KG1 (cell line): ENCODE measurements around the gene ANKS3.

Experiments used
- DNase-seq: peaks from one replicate; lab custom pipeline; 2025; lab: John Stamatoyannopoulos, UW

ANKS3 gene

DNA sequence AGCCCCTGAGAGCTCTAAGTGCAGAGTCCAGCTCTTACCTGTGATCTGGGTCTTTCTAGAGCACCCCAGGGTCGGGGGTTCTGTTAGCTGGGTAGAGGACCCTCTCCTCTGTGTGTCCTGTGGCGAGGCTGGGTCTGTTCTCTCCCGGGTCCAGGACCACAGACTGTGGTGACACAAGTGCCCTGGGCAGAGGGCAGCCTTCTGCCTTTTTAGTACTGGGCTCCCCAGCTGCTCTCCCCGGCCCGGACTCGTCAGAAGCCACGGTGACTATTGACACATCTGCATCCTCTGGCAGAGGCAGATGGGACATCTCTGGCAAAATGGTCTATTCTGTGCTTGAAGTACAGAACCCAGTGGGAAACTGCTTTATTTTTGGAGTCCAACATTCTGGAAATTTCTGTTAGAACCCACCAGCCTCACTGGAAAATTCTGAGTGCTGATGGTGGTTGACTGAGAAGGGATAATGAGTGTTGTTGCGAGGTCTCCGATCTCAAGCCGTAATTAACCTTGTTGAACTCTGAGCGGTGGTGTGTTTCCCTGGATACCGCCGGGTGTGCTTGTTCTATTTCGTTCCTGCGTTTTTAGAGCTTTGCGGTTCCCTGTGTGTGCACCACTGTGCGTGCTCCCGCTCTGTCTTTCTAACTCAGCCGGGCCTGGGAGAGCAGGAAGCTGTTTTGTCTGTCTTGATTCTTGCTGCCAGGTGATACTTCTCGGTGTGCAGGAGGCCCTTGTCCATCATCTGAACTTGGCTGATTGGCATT lies 66.7 kb downstream of the ANKS3 start:
- DNase-seq = no peak

DNA sequence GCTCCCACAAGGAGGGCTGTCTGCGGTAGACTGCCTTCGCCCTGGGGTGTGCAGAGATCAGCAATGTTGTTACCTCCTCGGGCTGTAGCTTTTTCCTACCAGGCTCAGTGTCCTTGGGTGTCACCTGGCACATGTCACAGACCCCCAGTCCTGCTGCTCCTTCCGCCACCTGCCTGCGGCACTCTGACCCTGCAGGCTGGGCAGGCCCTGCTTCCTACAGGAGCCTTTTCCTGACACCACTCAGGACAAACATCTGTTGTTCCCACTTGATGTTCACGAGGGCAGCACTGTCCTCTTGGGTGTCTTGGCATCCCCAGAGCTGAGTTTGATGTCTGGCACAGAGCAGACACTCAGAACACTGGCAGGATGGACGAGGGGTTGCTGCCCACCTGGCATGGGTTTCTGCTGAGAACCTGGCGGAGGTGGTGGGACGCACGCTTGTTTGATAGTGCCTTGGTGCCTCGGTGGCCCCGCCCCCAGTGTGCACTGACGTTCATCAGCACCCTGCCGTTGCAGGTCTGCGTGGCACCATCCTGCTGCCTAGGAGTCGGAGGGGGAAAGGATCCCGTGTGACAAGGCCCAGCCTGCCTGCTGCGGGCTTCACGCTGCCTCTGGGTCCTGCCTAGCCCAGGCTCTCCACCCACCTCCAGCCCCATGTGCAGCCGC lies 67.4 kb downstream of the ANKS3 start:
- DNase-seq = no peak

DNA sequence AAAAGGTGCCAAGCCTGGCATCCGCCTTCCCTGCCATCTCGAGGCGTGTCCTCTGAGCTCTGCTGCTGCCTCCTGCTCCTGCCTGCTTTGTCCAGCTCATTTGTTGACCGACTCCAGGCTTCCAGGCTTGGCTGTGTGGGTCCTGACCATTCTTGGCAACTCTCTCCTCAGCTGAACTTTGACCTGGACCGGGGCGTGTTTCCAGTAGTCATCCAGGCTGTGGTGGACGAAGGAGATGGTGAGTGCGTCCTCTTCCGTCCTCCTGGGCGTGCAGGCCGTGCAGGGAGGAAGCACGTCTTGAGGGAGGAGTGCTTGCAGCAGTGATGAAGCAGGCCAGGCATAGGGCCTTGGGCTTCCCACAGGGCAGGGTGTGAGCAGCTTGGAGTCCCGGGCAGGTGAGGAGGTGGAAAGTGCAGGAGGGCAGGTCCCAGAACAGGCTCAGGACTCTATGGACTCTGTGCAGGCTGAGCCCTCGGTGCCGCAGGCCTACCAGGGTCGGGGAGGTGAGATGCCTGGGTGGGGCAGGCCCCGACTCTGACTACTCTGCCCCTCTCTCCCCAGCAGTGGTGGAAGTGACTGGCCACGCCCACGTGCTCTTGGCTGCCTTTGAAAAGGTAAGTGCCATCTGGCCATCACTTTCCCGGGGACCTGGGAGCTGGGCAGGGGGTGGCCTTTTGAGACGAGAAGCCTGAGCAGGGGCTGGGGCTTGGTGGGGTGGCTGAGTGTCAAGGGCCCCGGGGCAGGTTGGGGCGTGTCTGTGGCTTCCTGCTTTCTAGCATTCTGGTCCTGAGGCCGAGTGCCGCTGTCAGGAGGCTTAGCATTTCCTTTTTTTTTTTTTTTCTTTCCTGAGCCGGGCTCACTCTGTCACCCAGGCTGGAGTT lies 69.3 kb downstream of the ANKS3 start:
- peak; percentile 56 for DNase-seq

DNA sequence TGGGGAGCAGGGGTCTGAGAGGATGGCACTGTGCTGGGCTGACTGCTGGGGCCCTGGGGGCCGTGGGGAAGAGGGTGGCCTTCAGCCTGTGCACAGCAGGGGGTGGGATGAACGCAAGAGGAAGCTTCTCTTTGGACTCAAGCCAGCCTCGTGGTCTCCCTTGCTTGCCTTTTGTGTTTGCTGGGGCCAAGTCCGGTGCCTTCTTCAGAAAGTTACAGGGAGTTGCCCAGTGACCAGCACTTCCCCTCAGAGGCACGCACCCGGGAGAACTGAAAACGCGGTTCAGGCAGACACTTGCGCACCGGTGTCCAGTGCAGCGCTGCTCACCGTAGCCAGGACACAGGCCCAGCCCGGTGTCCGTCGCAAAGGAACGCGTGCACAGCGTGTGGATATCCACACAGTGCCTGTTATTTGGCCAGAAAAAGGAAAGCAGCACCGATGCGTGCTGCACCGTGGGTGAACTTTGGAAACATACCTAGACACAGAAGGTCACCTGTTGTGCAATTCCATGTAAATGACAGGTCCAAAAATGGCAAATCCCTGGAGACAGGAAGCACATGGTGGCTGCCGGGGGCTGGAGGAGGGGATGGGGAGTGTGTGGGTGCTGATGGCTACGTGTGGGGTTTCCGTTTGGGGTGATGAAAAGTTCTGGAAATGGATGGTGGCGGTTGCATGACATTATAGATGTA lies 70.2 kb downstream of the ANKS3 start:
- peak; percentile 64 for DNase-seq

DNA sequence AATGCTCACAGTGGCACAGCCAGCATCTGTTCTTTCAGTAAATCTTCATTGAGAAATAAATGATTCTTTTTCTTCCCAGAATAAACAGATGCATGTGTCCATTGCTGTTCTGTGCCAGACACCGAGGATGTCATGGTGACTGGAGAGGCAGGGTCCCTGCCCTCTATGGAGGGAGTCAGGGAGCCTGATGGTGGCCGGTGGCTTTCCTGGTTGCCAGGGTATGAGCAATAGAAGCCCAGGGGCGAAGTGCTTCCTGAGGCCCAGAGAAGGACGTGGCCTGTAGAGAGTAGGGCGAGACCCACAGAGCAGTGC lies 70.7 kb downstream of the ANKS3 start:
- DNase-seq = no peak

DNA sequence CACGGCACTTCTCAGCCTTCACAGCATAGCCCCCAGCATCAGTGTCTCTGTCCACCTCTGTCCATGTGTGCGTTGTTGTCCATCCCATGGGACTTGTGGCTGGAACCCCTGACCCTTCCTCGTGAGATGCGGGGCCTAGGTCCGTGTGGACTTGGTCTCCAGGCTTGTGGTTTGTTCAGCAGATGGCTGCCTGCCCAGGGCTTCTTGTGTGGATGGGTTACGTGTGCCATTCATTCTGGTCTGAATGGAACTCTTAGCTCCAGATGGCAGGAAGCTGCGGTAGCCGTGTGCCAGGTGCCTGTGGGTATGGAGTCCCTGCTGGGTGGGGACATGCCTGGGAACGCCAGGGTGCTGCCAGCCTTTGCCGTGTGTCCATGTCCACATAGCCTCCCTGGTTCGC lies 72.4 kb downstream of the ANKS3 start:
- no peak for DNase-seq

DNA sequence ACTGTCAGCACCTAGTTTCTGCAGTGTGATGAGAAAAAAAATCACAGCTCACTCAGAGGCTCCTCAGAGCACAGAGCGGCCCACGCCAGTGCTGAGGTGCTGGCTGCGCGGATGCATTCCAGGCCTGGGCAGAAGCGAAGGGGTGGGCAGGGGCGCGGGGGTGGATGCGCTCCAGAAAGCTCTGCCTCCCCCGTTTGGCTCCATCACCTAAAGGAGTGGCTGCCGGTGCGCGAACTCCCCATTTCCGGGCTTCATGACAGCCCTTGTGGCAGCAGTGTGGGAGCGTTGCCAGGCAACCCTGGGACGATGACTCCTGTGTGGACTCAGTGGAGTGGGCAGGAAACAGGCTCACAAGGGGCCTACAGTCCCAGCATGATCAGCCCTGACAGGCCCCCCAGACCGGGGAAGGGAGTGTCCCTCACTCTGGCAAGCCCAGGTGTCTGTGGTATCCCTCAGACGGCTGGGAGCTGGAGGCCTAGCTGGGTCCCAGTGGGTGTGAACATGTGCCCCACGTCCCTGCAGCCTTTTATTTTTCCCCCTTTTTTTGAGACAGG lies 73.5 kb downstream of the ANKS3 start:
- no peak for DNase-seq

DNA sequence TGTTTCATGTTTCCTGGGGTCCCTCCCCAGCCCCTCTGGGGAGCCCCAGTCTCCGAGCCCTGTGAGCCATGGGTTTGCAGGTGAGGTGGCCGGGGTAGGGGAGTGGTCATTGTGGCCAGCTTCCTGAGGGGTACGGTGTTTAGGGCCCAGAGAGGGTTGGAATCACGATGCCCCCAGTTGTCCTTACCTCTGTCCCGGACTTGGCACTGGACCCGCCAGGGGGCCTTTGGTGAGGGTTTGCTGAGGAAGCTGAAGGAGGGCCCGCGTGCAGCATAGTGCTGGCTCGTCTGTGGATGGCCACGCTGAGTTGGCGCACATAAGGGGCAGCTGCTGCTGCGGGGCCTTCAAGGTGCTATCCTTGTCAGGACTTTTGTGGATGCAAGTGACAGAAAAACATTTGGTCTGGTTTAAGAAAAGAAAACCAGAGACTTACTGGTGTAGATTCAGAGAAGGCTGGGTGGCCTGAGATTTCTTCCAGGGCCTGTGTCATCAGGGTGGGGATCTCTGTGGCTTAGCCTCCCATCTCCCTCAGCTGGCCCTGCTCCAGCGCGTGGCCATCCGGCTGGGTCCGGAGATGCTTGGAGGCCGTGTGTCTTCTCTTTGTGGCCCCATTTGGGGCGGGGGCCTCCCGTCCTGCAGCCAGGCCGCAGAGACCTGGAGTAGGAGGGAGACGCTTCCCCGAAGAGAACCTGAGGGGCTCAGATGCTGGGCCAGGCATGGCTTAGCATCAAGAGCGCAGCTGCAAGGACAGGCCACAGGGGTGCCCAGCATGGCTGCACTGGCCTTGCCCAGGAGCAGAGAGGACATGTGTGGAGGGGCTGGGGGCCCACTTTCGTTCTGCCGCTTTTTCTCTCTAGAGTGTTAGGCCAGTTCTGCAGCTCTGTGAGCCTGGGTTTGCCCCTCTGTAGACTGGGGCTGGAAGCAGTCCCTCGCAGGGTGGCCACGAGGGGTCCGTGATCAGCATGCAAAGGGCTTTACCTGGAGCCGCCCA lies 74.4 kb downstream of the ANKS3 start:
- DNase-seq = no peak

DNA sequence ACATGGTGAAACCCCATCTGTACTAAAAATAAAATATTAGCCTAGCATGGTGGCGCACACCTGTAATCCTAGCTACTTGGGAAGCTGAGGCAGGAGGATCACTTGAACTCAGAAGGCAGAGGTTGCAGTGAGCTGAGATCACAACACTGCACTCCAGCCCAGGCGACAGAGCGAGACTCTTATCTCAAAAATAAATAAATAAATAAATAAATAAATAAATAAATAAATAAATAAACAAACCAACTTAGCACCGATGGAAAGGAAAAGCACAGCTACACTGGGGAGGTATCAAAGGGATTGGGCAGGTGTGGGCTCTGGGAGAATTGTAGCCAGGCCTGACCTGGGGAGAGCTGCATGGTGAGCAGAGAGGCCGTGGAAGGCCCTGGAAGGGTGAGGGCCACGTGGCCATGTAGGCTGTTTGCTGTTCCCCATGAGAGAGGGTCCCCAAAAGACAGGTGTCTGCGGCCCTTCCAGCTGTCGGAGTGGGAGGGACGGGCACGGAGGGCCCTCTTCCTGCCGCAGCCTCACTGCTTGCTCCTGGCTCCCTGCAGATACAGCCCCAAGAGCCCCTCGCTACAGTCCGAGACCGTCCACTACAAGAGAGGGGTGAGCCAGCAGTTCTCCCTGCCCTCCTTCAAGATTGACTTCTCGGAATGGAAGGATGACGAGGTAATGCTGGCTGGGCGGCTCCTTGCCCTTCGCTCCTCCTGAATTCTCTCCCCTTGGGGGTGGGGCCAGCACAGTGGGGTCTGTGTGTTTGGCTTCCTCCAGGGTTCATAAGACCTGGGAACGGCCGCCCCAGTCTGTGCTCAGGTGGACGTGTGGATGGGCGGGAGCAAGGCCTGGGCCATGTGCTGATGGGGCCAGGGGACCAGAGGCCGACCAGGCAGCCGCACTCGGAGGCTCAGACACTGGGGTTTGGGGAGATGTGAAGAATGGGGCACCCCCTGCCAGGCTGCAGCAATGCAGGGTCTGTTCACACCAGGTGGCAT lies 77.1 kb downstream of the ANKS3 start:
- no peak for DNase-seq

DNA sequence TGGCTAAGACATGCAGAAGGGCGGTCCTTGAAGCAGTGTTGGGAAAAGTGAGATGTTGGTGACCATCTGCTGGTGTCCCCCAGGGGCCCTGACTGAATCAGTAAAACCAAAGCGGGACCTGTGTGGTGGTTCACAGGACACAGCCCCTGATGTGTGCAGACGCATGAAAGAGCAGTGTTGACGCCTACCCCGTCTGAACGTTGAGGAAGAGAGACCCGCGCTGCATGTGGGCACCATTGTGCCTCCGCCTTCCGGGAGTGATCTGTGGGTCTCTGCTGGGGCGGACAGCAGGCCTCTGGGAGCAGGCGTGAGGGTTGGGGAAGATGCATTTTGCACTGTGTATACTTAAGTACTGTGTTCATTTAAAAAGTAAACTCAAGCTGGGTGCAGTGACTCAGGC lies 77.8 kb downstream of the ANKS3 start:
- DNase-seq = no peak

DNA sequence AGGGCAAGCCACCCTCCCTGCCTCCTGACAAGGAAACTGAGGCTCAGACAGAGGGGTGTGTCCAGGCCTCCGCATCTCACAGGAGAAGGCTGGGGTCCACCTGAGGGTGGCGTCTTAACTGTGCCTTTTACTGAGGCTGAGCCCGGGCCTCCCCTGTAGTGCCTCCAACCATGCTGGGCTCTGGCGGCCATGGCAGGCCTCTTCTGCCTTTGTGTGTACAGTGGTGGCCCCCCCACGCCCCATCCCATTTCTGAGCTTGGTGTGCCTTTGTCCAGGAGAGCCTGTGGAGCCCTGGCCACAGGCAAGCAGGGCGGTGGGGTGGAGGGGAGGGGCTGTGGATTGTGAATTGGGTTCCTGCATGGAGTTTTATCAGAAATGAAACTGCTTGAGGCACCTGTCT lies 78.3 kb downstream of the ANKS3 start:
- no peak for DNase-seq

DNA sequence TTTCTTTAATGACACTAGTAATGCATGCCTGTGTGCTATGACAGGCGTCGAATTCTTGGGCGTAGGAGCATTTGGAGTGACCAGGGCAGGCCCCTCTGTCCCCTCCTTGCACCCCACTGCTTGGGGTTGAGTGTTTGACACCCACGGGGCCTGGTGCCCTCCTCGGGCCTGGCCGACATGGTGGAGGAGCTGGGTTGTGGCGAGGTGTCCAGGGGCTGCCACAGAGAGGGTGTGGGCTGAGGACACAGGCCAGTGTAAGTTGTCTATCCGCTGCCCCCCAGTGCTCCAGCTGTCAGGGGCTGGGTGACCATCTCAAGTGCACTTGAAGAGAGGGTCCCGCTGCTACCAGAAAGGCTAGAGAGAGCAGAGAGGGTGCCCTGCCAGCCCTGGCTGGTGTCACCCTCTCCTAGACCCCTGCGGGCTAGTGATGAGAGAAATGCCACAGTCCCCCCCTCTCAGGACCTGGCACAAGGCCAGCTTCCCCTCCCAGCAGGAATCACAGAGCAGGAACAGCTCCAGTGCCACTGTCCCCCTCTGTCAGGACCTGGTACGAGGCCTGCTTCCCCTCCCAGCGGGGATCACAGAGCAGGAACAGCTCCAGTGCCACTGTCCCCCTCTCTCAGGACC lies 79.0 kb downstream of the ANKS3 start:
- DNase-seq = no peak

DNA sequence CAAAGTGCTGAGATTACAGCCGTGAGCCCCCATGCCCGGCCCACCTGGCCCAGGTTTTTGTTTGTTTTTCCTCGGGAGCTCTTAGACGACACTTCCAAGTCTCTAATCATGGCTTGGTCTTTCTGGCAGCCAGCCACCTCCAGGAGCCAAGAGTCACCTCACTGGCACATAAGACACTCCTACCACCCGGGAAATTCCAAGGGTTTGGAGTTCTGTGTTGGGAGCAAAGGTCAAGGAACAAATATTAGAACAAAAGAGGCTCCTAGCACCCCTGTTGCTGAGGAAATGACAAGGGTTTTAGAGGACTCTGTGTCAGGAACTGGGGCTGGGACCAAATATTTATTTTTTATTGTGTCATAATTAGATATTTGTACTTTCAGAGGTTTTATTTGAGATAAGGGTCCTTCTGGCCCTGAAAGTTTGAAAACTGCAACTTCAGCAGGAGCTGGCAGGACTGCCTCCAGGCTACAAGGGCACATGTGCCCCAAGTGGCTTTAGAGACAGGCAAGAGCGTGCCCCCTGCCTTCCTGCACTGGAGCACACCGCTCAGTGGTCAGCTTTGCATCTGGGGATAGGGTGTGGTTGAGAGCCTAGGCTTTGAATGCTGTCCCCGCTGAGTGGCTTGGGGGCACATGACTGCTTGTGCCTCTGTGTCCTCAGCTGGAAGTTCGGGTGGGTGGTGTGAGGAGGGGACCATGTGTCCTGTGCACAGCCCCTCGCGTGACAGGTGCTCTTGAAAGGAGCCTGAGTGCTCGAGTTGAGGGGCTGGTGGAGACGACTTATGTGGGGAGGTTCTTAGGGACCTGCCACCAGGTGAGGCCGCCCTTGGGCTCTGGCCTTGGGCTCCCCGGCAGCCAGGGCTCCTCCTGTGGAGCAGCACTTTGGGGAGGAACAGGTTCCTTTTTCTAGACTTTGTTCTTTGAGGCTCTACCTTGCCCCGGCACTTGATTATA lies 79.8 kb downstream of the ANKS3 start:
- no peak for DNase-seq

DNA sequence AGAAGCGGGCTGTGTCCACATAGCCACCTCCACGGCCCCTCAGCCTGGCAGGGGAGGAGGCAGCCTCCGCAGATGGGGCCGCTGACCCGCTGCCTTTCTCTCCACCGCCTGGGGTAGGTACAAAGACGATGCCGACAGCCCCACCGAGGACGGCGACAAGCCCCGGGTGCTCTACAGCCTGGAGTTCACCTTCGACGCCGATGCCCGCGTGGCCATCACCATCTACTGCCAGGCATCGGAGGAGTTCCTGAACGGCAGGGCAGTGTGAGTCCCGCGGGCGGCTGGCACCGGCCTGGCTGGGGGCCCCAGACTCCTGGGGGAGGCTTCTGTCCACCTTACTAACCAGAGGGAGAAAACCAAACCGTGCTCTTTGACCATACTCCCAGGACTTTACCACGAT lies 81.5 kb downstream of the ANKS3 start:
- DNase-seq = no peak

DNA sequence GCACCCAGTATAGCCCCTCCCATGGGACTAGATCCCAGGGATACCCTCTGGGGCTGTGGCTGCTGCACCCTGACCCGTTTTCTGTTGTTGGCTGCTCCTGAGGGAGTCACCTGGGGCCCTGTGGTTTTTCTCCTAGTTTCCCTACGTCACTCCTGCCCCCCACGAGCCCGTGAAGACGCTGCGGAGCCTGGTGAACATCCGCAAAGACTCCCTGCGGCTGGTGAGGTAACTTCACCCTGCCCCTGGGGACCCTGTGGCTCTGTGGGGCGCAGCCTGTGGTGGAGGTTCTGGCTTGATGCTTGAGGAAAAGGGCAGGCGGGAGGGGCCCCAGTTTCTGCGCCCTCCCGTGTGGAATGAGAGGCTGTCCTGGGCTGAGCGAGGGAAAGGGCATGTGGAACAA lies 82.2 kb downstream of the ANKS3 start:
- DNase-seq = no peak

DNA sequence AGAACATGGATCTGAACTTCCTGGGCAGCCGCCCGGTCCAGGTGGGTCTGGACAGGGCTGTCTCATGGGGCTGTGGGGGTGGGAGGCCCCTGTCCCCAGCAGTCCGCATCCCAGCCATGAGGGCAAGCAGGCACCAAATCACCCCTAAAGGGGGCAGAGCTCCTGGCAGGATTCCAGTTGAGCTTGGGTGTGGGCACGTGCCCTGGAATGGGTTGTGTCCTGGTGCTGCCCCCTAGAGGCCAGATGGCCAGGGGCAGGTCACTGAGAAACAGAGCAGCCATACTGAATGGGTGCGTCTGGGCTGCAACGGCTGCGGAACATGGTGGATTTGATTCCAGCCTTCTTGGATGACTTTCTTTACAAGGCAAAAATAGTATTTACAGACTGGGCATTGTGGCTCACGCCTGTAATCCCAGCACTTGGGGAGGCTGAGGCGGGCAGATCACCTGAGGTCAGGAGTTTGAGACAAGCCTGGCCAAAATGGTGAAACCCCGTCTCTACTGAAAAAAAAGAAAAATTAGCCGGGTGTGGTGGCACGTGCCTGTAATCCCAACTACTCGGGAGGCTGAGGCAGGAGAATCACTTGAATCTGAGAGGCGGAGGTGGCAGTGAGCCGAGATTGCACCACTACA lies 83.5 kb downstream of the ANKS3 start:
- peak; percentile 59 for DNase-seq

DNA sequence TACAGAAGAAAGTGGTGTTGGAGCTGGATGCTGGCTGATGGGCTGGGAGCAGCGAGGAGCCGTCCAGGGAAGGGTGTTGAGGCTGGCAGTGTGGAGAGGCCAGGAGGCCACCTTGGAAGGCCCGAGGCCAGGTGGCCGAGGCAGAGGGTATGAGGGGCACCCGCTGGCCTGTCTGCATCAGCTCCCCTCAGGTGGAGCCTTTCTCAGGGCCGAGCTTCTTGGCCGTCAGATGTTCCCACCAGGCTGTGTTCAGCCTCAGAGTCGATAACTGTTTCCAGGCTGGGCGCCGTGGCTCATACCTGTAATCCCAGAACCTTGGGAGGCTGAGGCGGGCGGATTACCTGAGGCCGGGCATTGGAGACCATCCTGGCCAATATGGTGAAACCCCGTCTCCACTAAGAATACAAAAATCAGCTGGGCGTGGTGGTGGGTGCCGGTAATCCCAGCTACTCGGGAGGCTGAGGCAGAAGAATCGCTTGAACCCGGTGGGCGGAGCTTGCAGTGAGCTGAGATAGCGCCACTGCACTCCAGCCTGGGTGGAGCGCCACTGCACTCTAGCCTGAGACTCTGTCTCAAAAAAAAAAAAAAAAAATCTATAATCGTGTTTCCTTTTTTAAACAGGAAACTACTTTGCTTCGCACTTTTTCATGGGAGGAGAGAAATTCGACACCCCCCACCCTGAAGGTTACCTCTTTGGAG lies 84.2 kb downstream of the ANKS3 start:
- DNase-seq = no peak
